ENCODE data around the gene UGT1A9.
"Not testable (repeated sequence)": the region's sequence is repeated elsewhere in the genome, so short reads cannot be mapped to it uniquely, and the experiment has no call there.

- not testable (repeated sequence) for TF ChIP-seq CTCF (optimal IDR thresholded peaks at IDR 0.05 in 1 of 3, IDR thresholded peaks at IDR 0.05 in 1 of 3, conservative IDR thresholded peaks at IDR 0.05 in 1 of 3; ENCODE audit: extremely low read depth in 1 of 3, insufficient read depth in 2 of 3, low read length in 3 of 3); EZH2 (IDR thresholded peaks at IDR 0.05; ENCODE audit: low read length)
Observed at GRCh38 chr2:233745838-233746237, 74.1 kb downstream of the UGT1A9 start.

Data from keratinocyte (primary cell).